HG03354 (cell line): Measurements from ENCODE around the gene FAM222A.

ENCODE experiments used
- ATAC-seq: cut with Tn5 transposase; IDR thresholded peaks from one replicate; pipeline ENCODE4 v1.9.1; 2021; ENCODE audit warnings: mild to moderate bottlenecking; ENCODE audit not compliant: unreplicated experiment, poor library complexity, severe bottlenecking

Gene FAM222A

GRCh38 chr12:109767456-109767855, 53.8 kb downstream of the FAM222A start:
- no peak for ATAC-seq

DNA sequence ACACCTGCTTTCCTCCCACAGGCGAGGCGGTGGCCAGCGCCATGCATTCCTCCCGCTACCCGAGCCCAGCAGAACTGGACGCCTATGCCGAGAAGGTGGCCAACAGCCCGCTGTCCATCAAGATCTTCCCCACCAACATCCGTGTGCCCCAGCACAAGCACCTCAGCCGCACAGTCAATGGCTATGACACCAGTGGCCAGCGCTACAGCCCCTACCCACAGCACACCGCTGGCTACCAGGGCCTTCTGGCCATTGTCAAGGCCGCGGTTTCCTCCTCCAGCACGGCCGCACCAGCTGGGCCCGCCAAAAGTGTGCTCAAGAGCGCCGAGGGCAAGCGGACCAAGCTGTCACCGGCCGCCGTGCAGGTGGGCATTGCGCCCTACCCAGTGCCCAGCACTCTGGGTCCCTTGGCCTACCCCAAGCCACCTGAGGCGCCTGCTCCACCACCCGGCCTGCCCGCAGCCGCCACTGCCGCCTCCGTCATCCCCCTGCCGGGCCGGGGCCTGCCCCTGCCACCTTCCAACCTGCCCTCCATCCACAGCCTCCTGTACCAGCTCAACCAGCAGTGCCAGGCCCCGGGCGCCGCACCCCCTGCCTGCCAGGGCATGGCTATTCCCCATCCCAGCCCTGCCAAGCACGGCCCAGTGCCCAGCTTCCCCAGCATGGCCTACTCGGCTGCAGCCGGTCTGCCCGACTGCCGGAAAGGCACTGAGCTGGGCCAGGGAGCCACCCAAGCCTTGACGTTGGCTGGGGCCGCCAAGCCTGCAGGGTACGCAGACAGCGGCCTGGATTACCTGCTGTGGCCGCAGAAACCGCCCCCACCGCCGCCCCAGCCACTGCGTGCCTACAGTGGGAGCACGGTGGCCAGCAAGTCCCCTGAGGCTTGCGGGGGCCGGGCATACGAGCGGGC, 54.6 kb downstream of the FAM222A start:
- no peak for ATAC-seq

DNA sequence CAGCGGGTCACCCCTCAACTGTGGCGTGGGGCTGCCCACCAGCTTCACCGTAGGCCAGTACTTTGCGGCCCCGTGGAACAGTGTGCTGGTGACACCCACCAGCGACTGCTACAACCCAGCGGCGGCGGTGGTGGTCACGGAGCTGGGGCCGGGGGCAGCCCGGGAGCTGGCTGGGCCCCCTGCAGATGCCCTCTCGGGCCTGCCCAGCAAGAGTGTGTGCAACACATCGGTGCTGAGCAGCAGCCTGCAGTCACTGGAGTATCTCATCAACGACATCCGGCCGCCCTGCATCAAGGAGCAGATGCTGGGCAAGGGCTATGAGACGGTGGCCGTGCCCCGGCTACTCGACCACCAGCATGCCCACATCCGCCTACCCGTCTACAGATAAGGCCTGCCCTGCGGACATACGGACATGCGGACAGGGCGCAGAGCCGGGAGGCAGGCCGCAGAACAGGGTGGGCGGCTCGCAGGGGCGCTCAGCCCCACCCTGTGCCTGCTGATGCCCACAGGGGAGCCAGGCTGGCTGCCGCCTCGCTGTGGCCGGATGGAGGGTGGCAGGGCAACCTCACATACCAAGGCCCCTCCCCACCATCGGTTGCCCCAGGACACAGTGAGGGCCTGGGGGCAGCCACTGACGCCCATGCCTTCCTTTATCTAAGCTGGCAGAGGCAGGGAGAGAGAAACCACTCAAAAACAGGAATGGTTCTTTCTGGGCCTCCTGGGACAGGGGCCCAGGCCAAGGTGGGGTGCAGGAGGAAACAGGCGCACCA, 55.5 kb downstream of the FAM222A start:
- no peak for ATAC-seq

DNA sequence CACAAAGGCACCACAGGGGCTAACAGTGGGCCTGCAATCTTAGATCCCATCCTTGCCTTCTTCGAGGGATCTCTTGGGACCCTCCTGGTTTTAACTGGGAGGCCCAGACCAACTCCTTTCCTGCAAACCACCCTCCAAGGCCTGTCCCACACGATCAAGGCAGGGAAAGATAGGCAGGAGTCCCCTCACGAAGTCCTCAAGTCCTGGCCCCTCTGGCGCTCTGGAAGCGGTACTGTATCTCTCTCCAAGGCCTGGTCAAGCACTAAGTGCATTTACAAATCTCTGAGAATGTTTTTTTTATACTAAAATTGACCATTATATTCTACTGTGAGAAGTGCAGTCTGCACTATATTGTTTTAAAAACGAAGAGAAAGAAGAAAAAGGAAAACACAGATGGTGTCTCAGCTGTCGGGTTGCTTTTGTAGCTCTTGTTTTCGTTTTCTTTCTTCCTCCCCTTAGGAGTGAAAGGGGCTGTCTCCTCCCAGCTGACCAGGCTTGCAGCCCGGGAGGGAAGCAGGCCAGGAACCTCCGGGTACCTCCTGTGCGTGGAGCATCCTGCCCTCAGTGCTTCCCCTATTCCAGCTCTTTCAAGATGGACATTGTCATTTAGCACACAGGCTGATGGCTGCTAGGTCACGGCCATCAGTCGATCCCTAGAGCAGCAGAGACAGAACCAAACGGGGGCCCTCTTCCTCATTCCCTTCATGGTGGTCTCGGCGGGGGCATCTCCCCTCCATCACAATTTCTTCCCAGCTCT, 56.7 kb downstream of the FAM222A start:
- ATAC-seq, result no peak

- ATAC-seq, result no peak
These were observed 57.4 kb downstream of the FAM222A start for GRCh38 chr12:109770861-109771670.

DNA sequence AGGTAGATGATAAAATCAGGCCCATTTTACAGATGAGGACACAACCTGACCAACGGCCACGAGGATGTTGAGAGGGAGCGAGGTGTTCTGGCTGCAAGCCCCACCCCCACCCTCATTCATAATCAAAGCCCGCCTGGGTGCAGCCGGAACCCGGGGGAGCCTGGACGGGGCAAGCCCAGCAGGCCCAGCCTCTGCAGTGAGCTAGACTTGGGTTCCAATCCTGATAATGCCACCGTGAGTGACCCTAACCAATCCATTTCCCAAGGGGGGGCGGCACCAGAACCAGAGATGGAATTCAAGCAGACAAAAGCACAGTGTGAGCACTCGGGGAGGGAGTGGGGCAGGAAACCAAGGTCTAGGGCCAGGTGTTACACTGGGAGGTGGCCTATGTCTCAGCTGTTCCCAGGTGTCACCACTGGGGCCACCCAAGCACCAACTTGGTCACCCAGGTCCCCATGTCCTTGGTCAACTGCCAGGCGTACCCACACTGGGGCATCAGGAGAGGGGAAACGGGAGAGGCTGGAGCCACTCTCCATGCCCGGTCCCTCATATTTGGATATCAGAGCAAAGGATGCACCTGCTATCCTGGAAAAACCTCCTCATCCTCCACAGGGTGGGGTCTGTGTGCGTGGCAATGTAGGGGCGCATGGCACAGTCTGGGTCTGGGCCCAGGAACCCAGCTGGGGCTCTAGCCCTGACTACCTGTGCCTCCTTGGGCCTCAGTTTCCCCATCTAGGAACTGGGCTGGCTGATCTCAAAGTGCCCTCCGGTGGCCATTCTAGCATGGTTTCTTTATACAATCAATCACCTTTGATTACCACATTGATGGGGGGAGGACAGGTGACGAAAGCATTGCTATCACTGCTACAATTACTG, 58.4 kb downstream of the FAM222A start:
- no peak for ATAC-seq

GRCh38 chr12:109772622-109773321, 59.1 kb downstream of the FAM222A start:
- no peak for ATAC-seq

DNA sequence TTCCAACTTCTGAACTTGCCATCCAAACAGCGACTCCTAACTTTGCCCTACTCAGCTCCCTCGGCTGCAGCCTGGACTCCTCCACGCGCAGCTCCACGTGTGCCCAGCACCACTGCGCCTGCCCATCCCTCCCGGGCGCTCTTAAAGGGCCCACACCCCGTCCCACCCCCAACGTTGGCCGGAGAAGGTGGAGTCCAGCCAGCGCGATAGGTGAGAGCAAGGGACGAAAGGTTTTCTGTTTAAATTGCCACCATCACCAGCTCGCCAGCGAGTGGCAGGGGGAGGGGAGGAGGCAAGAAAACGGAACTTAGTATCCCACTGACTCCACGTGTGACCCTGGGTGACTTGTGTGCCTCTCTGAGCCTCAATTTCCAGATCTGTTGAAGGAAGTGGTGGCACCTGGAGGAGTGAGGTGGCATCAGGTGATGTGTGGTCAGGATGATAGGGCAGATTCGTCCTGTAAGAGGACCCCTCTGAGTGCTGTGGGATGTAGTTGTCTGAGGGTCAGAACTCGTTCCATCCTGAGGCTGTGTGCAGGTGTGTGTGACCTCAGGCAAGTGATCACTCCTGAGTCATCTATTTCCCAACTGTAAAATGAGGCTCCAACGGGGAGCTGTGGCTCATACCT, 59.9 kb downstream of the FAM222A start:
- ATAC-seq, result no peak

DNA sequence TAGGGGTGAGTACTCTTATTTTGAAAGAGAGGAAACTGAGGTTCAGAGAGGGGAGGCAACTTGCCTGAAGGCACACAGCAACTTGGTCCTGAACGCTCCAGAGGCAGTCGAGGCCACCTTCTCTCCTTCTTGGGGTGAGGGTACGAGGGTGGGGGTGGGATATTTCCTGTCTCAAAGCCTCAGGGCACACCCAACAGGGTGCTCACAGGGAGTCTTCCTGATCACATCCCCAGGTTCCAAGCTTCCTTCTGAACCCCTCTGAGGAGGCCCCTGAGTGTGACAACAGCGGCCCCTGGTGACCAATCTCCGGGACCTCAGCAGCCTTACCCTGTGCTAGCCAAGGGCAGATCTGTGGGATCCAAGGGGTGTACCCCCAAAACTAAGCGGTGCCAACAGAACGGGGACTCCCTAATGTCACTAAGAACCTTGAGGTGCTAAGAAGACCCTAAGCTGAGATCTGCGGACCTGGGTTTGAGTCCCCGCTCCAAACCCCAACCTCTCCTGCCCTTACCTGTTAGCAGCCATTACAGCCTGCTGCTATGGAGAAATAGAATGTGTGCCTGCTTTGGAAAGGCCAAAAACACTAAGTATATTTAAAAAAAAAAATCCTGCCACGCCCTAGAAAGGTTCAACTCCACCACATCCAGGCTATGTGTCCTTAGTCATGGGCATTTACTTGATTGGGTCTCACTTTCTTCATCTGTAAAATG, 61.7 kb downstream of the FAM222A start:
- ATAC-seq, result peak; percentile 46

- no peak for ATAC-seq
These were observed 63.0 kb downstream of the FAM222A start for GRCh38 chr12:109776624-109777023.

GRCh38 chr12:109777544-109777943, 63.9 kb downstream of the FAM222A start:
- no peak for ATAC-seq

- ATAC-seq, result no peak
These were observed 65.1 kb downstream of the FAM222A start for GRCh38 chr12:109778684-109779083.

DNA sequence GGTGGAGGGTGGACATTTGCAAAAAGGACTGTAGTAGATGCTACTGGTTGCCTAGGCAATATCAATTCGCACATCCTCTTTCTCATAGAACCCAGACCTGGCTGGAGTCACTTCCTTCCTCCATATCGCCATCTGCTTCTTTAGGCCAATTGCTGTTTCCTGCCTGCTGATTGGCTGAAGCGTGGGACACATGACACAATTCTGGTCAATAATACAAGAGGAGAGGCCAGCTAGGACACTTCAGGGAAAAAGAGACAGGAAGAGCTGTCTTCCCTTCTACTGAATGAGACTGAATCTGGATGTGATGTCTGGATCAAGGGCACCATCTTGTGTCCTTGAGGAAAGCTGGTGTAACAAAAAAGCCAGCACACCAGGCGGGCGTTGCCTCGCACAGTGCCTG, 65.8 kb downstream of the FAM222A start:
- ATAC-seq, result no peak

- ATAC-seq, result no peak
These were observed 68.2 kb downstream of the FAM222A start for GRCh38 chr12:109781668-109782325.

DNA sequence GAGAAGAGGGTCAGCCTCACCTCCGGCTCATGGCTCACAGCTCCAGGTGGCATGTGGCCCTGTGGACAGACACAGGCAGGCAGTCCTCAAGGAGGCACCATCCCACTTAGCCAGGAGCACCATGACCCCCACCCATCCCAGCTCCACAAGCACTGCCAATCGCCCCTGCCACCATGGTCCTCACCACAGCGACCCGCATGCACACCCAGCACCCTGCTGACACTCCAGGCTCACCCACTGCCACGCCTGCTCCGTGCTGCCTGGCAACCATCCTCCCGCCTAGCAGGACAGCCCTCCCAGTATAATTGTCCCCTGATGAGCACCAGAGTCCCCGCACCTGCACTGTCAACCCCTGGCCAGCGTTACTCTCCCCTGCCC, 68.7 kb downstream of the FAM222A start:
- ATAC-seq, result no peak

DNA sequence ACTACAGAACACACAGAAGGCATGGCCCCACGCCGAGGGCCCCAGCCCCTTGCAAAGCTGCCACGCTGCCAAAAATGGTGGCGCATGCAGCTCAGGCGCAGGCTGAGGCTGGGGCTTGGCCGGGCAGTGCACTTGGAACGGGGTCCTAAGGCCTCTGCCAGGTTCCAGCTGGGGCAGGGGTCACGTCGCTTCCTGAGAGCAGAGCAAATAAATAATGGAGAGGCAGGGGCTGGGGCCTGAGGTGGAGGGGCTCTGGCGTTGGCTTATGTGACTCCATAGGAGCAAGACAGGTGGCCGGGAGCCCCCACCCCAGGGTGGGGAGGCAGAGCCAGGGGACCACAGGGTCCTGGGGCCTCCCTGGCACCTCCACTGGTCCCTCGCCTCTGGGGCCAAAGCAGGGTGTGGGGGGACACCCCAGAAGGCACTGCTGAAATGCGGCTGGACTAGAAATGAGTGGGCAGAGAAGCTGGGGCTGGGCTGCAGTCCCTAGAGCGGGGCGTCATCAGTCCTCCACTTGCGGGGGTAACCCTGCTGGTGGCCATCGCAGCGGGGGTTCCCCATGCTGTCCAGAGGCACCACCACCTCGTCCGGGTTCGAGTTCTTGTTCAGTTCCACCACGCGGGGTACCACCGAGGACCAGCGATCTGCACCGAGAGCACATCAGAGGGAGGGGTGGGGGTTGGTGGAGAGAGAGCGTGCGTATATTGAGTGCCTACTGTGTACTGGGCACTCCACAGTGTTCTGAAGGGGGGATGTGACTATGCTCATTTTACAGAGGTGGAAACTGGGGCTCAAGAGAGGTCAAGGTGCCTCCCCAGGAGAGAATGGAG, 69.7 kb downstream of the FAM222A start:
- ATAC-seq, result no peak
